SJSA1 (cell line): ENCODE measurements around the gene MEFV. TPM values are rescaled to one million over a fixed set of nuclear protein-coding genes. Genes with fewer than 3 reads are reported as not detected.

Experiments used
- DNase-seq, 2 experiments: peaks; one replicate each; pipeline ENCODE4 v3.0.0-alpha.2; 2015 to 2020; ENCODE audit warnings: low spot score in 2 of 2, low read depth in 1 of 2
- H3K27ac ChIP-seq: fragments of 250-450 bp; sonication (Bioruptor Pico); 2 replicates; pipeline ENCODE4 v1.5.1; 2020; ENCODE audit warnings: mild to moderate bottlenecking, moderate library complexity
- H3K27me3 ChIP-seq: fragments of 250-450 bp; sonication (Bioruptor Pico); replicated peaks from 2 replicates; pipeline ENCODE4 v1.5.1; 2020; ENCODE audit warnings: mild to moderate bottlenecking, moderate library complexity
- H3K36me3 ChIP-seq: fragments of 250-450 bp; sonication (Bioruptor Pico); 2 replicates; pipeline ENCODE4 v1.5.1; 2020; ENCODE audit warnings: mild to moderate bottlenecking
- H3K4me1 ChIP-seq: fragments of 250-450 bp; sonication (Bioruptor Pico); replicated peaks from 2 replicates; pipeline ENCODE4 v1.6.1; 2021; ENCODE audit warnings: mild to moderate bottlenecking
- H3K4me3 ChIP-seq: fragments of 250-450 bp; sonication (Bioruptor Pico); 2 replicates; pipeline ENCODE4 v1.5.1; 2020; ENCODE audit warnings: mild to moderate bottlenecking
- H3K9me3 ChIP-seq: fragments of 250-450 bp; sonication (Bioruptor Pico); replicated peaks from 2 replicates; pipeline ENCODE4 v1.5.1; 2020; ENCODE audit warnings: mild to moderate bottlenecking
- total RNA-seq: library from RNA; depleted of rRNA; stranded (reverse); fragments of >200 nt; shearing (Covaris generic); gene quantifications from 2 replicates; pipeline ENCODE4 v1.2.3, GENCODE V29; 2014

The MEFV gene
- total RNA-seq, 1 experiment from 2014 or later: not detected

DNA sequence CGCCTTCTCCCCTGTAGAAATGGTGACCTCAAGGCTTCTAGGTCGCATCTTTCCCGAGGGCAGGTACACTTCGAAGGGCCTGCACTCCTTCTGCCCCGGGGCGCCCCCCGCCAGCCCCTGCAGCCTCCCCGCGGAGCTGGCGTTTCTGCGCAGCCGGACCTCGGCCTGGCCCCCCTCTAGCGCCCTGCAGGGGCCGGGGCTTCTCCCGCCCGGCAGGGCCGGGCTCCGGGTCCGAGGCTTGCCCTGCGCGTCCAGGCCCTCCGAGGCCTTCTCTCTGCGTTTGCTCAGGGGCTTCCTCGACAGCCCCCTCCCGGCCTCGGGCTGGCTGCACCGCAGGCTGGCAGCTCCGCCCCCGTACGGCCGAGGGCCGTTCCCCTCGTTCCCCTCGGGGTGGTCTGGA is 2.1 kb downstream of the MEFV start:
- Histone ChIP-seq H3K36me3 (no peaks in the 10 kb centered on the region), H3K4me1 (no peaks in the 10 kb centered on the region), H3K27ac (no peak overlapping the region), H3K4me3 (no peak overlapping the region), H3K9me3 (0 out of 2 replicates have a peak, but pooled peaks cover 3% of the 10 kb centered on the region), H3K27me3 (no peaks in the 10 kb centered on the region)
- DNase-seq: no peak

DNA sequence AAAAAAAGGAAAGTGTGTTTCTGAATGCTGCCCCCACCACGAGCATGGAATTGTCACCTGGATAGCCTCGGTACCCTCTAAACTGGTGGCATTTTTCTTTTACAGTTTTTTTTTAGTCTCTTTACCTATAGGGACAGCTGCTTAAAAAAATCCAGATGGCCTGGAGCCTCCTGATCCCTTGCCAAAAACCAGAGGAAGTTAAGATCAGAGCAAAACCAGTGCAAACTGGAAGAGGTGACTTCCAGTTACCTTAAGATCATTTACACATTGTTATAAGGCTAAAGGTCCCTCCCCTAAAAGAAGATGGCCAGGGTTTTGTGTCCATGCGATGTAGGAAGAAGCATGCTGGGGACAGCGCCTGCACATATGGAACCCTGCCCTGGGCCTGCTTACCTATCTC is 3.5 kb downstream of the MEFV start:
- Histone ChIP-seq H3K27me3 (no peaks in the 10 kb centered on the region), H3K36me3 (no peaks in the 10 kb centered on the region), H3K9me3 (0 out of 2 replicates have a peak, but pooled peaks cover 3% of the 10 kb centered on the region), H3K4me3 (no peak overlapping the region), H3K27ac (no peak overlapping the region), H3K4me1 (no peaks in the 10 kb centered on the region)
- no peak for DNase-seq

DNA sequence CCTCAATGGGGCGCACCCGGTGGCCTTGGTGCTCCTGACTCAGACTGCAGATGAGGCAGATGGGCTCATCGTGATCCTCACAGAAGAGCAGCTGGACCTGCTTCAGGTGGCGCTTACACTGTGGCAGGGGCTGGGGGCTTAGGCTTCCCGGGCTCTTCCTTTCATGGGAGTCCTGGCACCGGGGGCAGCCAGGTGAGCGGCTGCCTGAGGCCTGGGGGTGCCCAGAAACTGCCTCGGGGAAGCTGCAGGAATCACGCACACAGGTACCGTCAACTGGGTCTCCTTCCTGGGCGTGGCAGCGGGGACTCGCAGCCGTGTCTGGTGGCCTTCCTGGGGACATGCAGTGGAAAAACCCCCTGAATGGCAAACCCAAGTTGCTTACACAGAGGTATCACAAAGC is 7.0 kb downstream of the MEFV start:
- Histone ChIP-seq H3K27me3 (no peaks in the 10 kb centered on the region), H3K27ac (no peak overlapping the region), H3K4me3 (no peak overlapping the region), H3K9me3 (no peaks in the 10 kb centered on the region; the same call in 1 of the 2 replicates), H3K4me1 (no peaks in the 10 kb centered on the region), H3K36me3 (no peaks in the 10 kb centered on the region)
- DNase-seq: no peak

DNA sequence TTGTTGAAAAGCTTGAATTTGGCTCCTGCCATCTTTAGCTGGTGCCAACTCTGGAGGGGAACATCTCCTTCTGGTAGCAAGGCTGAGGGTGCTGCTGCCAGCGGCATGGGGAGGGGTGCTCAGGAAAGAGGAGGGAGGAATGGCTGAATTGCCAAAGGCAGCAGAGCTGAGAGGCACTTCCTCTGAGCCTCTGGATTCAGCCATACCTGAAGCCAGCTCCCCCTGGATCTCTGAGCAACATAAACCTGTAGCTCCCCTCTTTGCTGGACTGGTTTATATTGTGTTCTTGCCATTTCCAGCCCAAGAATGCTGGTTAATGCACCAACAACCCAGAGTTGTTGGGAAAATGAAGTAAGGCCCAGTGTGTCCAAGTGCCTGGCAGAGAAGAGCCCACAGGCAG is 7.4 kb downstream of the MEFV start:
- no peaks in the 10 kb centered on the region for H3K4me1 ChIP-seq
- DNase-seq: no peak
- no peaks in the 10 kb centered on the region for H3K27me3 ChIP-seq
- H3K4me3 ChIP-seq: no peak overlapping the region
- no peaks in the 10 kb centered on the region for H3K36me3 ChIP-seq
- H3K9me3 ChIP-seq: no peaks in the 10 kb centered on the region; the same call in 1 of the 2 replicates
- H3K27ac ChIP-seq: no peak overlapping the region

DNA sequence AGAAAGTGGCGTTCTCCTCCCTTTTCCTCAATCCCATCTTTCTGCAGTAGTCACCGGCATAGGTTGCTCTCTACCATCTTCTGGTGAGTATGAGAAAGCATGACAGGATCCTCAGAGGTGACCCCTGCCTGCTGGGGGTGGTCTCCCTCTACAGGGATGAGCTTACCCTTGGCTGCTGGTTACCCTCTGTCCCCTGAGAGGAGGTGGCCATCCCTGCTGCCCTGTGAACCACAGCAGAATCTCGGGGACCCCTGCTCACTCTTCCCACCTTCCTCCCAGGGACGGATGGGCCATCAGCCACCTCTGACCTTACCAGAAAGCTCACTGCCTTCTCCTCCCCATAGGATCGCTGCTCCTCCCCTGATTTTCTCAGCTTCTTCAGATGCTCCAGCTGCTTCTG is 7.8 kb downstream of the MEFV start:
- Histone ChIP-seq H3K27ac (no peak overlapping the region), H3K4me3 (no peak overlapping the region), H3K36me3 (no peaks in the 10 kb centered on the region), H3K9me3 (no peaks in the 10 kb centered on the region; the same call in 1 of the 2 replicates), H3K27me3 (no peaks in the 10 kb centered on the region), H3K4me1 (no peaks in the 10 kb centered on the region)
- DNase-seq: no peak

DNA sequence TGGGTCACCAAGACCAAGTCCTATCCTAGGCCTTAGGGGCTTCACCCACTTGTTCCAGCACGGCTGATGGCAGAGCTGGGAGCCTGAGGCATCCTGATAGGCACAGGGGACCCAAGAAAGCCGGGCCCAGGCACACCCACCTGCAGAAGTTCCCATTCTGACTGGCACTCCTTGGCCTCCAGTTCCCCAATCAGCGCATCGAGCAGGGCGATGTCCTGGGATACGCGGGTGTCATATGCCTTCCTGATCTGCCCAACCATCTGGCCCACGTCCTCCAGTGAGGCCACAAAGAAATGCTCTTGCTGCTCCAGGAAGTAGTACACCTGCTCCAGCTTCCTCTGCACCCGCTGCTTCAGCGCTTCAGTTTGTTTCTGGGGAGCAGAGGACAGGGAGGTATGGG is 9.6 kb downstream of the MEFV start:
- H3K4me1 ChIP-seq: no peaks in the 10 kb centered on the region
- no peak overlapping the region for H3K27ac ChIP-seq
- no peaks in the 10 kb centered on the region for H3K27me3 ChIP-seq
- no peaks in the 10 kb centered on the region; the same call in 1 of the 2 replicates for H3K9me3 ChIP-seq
- H3K36me3 ChIP-seq: no peaks in the 10 kb centered on the region
- no peak for DNase-seq
- no peak overlapping the region for H3K4me3 ChIP-seq

DNA sequence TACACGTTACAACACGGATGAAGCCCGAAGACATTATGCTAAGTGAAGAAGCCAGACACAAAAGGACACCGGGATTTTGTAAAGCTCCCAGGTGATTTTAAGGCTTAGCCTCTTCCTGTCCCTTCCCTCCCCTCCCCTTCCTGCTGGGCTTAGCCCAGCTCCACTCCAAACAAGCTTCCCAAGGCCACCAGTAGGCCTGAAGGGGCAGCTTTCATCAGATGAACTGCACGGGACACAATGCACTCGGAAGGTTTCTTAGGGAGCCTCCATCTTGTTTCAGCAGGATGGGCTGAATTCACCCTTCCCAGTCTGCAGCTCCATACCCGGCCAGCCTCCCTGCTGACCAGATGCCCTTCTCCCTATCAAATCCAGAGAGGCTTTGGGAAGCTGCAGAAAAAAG is 10.4 kb downstream of the MEFV start:
- no peaks in the 10 kb centered on the region for H3K27me3 ChIP-seq

DNA sequence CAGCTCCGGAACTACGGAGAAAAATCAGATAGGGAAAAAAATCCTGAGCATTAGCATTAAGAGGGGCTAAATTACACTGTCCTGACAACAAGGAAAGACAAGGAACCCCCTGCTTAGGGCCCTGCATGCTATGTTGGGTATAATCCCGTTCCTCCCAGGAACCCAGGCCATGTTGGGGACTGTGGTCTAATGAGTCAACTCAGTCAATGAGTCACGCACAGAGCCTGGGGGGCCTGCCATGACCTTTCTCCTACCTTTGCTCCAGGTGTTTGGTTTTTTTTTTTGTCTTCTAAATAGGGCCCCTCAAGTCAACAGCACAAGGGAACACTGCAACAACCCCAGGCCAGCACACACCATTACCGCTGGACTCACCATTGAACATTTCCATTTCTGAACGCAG is 12.6 kb downstream of the MEFV start:
- no peaks in the 10 kb centered on the region for H3K27me3 ChIP-seq
- no peak for DNase-seq
- no peaks in the 10 kb centered on the region; the same call in 1 of the 2 replicates for H3K9me3 ChIP-seq
- H3K36me3 ChIP-seq: no peaks in the 10 kb centered on the region
- H3K4me3 ChIP-seq: no peak overlapping the region
- no peaks in the 10 kb centered on the region for H3K4me1 ChIP-seq
- H3K27ac ChIP-seq: no peak overlapping the region

More for the DNA sequence above, 10.4 kb downstream of the MEFV start:
- no peaks in the 10 kb centered on the region for H3K36me3 ChIP-seq
- no peak for DNase-seq
- H3K4me3 ChIP-seq: no peak overlapping the region
- no peaks in the 10 kb centered on the region; the same call in 1 of the 2 replicates for H3K9me3 ChIP-seq
- no peak overlapping the region for H3K27ac ChIP-seq
- no peaks in the 10 kb centered on the region for H3K4me1 ChIP-seq

DNA sequence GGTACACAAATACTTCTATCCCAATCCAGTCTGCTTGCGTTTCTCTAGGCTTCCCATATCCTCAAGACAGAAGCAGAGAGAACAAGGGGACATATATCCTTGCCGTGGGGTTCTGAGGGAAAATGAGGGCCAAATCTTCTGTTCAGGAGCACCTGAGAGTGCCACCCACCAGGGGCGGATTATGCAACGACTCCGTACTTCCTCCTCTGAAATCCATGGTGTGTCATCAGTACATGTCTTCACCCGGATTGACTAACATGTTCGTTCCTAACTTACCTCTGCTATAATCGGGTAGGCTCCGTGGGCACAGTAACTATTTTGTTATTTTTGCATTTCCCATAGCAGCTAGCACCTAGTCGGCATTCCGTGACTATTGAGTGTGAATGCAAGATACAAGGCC is 13.7 kb downstream of the MEFV start:
- Histone ChIP-seq H3K27ac (no peak overlapping the region), H3K36me3 (no peaks in the 10 kb centered on the region), H3K27me3 (no peaks in the 10 kb centered on the region), H3K9me3 (no peaks in the 10 kb centered on the region; the same call in 1 of the 2 replicates), H3K4me3 (no peak overlapping the region), H3K4me1 (no peaks in the 10 kb centered on the region)
- DNase-seq: no peak

DNA sequence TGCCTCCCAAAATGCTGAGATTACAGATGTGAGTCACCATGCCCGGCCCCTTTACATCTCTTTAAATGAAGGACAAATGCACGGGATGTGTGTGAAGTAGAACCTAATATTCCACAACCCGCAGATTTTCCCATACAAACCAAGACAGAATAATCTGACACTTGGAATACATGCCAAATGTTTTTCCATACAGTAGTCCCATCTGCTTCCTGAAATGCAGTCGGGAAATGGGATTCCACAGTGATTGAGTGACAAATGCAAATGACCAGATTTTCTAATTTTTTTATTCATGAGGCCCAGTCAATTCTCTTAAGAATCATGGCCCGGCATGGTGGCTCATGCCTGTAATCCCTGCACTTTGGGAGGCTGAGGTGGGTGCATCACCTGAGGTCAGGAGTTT is 14.7 kb downstream of the MEFV start:
- DNase-seq: no peak
- Histone ChIP-seq H3K27ac (no peak overlapping the region), H3K4me1 (no peaks in the 10 kb centered on the region), H3K36me3 (no peaks in the 10 kb centered on the region), H3K9me3 (no peaks in the 10 kb centered on the region; the same call in 1 of the 2 replicates), H3K27me3 (no peaks in the 10 kb centered on the region), H3K4me3 (no peak overlapping the region)

DNA sequence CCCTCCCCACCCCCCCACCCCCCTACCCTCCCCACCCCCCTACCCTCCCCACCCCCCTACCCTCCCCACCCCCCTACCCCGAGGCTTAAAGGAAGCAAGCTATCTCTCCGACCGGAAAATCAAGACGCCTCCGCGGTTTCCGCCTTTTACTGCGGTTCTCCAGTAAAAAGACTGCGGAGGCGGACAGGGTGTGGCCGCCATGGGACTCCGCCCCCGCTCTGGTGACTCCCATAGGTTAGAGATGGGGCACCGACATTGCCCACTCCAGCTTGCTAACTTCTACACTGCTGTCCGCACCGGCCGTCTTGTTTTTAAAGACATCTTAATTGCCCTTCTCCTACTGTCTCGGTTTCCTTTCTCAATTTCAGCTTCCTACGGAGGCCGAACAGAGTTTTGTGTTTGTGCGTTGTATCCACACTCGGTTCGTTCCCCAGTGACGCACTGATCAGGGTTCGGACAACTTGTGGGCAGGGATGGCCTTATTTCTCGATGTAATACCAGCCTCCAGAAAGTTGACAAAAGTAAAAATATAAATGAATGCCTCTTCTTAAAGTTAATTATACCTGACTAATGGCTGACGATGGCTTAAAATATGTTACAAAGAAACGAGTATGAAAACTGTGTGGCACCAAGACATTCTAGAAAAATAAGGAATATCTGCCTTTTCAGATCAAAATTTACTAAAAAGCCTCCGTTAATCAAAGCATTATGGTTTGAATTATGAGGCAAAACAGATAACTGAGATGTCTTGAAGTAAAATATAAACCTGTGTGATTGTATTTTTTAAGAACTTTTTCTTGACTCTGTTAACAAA is 20.4 kb downstream of the MEFV start:
- 0 out of 2 replicates have a peak, but pooled peaks cover 3% of the 10 kb centered on the region for H3K9me3 ChIP-seq
- no peak overlapping the region for H3K27ac ChIP-seq
- DNase-seq: no peak
- no peak overlapping the region for H3K4me3 ChIP-seq
- H3K4me1 ChIP-seq: peaks cover 9% of the 10 kb centered on the region
- peaks cover 33% of the 10 kb centered on the region for H3K36me3 ChIP-seq
- no peaks in the 10 kb centered on the region for H3K27me3 ChIP-seq

DNA sequence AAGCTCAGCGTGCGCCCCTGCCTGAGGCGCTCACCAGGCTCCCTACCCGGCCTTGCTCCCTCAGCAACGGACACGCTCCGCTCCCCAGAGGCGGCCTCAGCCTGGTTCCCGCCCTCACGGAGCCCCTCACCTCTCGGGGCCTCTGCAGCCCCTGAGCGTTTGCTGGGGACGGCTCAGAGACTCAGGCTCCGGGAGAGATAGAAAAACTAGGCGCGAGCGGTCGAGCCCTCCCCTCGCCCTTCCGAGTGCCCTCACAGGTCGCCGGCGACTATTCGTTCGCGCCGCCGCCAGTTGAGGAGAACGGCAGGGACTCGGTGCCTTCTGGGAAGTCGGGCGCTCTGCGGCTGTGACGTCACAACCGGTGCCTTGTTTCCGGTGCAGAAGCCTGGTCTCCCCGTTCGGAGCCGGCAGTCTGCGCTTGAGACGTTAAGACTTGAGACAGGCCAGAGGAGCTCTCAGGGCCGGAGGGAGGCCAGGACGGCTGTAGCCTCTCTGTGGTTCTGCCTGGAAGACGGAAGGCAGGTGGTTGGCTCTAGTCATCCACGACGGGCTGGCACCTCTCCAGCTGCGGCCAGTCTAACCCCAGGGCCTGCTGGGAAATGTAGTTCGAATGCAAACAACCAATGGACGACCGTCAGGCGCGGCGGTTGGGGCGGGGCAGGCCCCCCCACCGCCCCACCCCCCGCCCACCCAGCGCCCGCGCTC is 21.4 kb downstream of the MEFV start, which contains the start of gene ZNF200:
Gene ZNF200, minus strand, starts transcription at position 302 of the 705 bp plus-strand sequence. CDS start 1,403 bp downstream, outside the sequence.
- H3K4me1 ChIP-seq: peaks cover 9% of the 10 kb centered on the region
- peaks cover 44% of the 10 kb centered on the region for H3K36me3 ChIP-seq
- 0 out of 2 replicates have a peak, but pooled peaks cover 3% of the 10 kb centered on the region for H3K9me3 ChIP-seq
- DNase-seq: peak; percentile 95 to 96
- H3K27ac ChIP-seq: peak within 1 kb of the TSS; percentile 75
- H3K27me3 ChIP-seq: no peaks in the 10 kb centered on the region
- H3K4me3 ChIP-seq: peak within 1 kb of the TSS; percentile 59

DNA sequence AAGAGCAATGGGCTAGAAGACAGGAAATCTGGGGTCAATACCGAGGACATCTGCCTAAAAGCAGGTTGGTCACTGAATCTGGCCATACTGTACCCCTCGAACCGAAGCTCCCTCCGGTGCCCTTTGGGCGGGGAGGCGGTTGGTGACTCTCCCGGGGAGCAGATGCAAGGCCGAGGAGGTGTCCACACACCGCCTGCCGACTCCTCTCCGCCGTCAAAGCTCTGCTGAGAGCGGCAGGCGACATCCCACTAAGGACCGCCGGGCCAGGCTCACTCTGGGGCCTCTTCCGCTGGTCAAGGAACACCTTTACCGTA is 21.9 kb downstream of the MEFV start:
- Histone ChIP-seq H3K27ac (peak overlapping the region; percentile 75), H3K9me3 (0 out of 2 replicates have a peak, but pooled peaks cover 3% of the 10 kb centered on the region), H3K4me3 (peak overlapping the region; percentile 59), H3K4me1 (peaks cover 9% of the 10 kb centered on the region), H3K27me3 (no peaks in the 10 kb centered on the region), H3K36me3 (peaks cover 49% of the 10 kb centered on the region)
- no peak for DNase-seq

DNA sequence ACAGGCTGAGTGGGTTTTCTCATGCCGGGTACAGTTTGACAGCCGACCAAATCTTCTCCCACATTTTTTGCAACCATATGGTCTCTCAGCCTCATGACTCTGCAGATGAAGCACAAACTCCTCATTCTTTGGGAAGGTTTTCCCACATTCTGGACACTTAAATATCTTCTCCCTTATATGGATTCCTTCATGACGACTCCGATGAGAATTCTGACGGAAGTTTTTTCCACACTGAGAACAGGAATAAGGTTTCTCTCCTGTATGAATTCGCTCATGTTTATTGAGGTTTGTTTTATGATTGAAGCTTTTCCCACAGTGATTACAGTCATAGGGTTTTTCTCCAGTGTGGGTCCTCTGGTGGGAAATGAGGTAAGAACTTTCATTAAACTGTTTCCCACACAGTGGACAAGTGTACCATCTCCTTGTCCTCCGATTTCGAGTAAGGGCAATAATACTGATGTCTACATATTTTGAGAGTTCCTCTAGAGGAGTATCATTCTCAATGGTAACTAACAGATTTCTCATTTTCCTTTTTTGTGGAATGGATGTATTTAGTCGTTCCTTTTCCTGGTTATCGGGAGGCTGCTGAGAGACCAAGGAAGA is 32.4 kb downstream of the MEFV start:
- Histone ChIP-seq H3K36me3 (peaks cover 61% of the 10 kb centered on the region), H3K27ac (no peak overlapping the region), H3K4me1 (no peaks in the 10 kb centered on the region), H3K27me3 (no peaks in the 10 kb centered on the region), H3K9me3 (peaks cover 49% of the 10 kb centered on the region), H3K4me3 (no peak overlapping the region)
- peak in 1 of 2 experiments; percentile 20 for DNase-seq
